H1 (cell line): Measurements from ENCODE around the gene ZNF106. TPM values are rescaled to one million over a fixed set of nuclear protein-coding genes. Genes with fewer than 3 reads are reported as not detected.

Source experiments
- CREB1 ChIP-seq: IDR thresholded peaks from 2 replicates; pipeline ENCODE4 v1.6.1; 2012; ENCODE audit warnings: inconsistent platforms
- JUND ChIP-seq: IDR thresholded peaks from 2 replicates; pipeline ENCODE4 v1.6.1; 2011; ENCODE audit warnings: mild to moderate bottlenecking, improper control_type of control experiment, low read length
- NANOG ChIP-seq: IDR thresholded peaks from 2 replicates; pipeline ENCODE4 v1.6.1; 2011; ENCODE audit warnings: low read length, low read depth, mild to moderate bottlenecking, inconsistent platforms; ENCODE audit not compliant: insufficient read depth, poor library complexity, severe bottlenecking
- NRF1 ChIP-seq: IDR thresholded peaks from 2 replicates; pipeline ENCODE4 v1.6.1; 2011; ENCODE audit warnings: mild to moderate bottlenecking, low read depth, low read length, improper control_type of control experiment
- PHF8 ChIP-seq: fragments of 200-600 bp; sonication (generic); conservative IDR thresholded peaks from 2 replicates; pipeline ENCODE4 v1.7.1; 2012; ENCODE audit warnings: low read depth, mild to moderate bottlenecking, inconsistent platforms, low read length, moderate library complexity
- SP2 ChIP-seq: IDR thresholded peaks from 2 replicates; pipeline ENCODE4 v1.6.1; 2012; ENCODE audit warnings: mild to moderate bottlenecking, low read length, inconsistent platforms
- SP4 ChIP-seq: IDR thresholded peaks from 2 replicates; pipeline ENCODE4 v1.6.1; 2012; ENCODE audit warnings: low read length, inconsistent platforms
- SRF ChIP-seq: IDR thresholded peaks from 2 replicates; pipeline ENCODE4 v1.6.1; 2011; ENCODE audit warnings: mild to moderate bottlenecking, low read depth, low read length, moderate library complexity
- ZNF274 ChIP-seq: IDR thresholded peaks from 2 replicates; pipeline ENCODE4 v1.7.0; 2012; ENCODE audit warnings: low read length, borderline replicate concordance; ENCODE audit errors: extremely low read depth
- polyA plus RNA-seq, 7 experiments: library from polyadenylated mRNA; depleted of rRNA in 3 of 7; stranded (reverse) in 5 of 7; unstranded in 2 of 7; fragments of >200 nt in 5 of 7; fragments of 200-250 nt in 2 of 7; gene quantifications; 1 replicate in 5 of 7; 2 replicates in 1 of 7; 4 replicates in 1 of 7; pipeline versions ENCODE4 v1.2.1 to v1.2.3, GENCODE V29; 2011 to 2013; ENCODE audit warnings: missing spikeins in 2 of 7, mixed read lengths in 2 of 7
- total RNA-seq: library from RNA; stranded (reverse); fragmentation: NEBNext Ultra II Directional; extraction: Animal tissue kit (Norgen Biotek cat#: 25700); gene quantifications from 2 replicates; pipeline ENCODE4 v1.2.1, GENCODE V29; 2021
- TF ChIP-seq, protein P1 (sequence below): fragments of 300-600 bp; sonication (generic); IDR thresholded peaks from 2 replicates; pipeline ENCODE4 v1.7.1; 2012; ENCODE audit warnings: low read length, moderate library complexity, mild to moderate bottlenecking, inconsistent platforms; ENCODE audit not compliant: insufficient replicate concordance

ZNF106 gene
- total and polyA plus RNA-seq, 2 of the 8 experiments (the other 6 are each of a cell fraction or from before 2014, with no cell fraction given) = 18.2 to 62.0 TPM

DNA sequence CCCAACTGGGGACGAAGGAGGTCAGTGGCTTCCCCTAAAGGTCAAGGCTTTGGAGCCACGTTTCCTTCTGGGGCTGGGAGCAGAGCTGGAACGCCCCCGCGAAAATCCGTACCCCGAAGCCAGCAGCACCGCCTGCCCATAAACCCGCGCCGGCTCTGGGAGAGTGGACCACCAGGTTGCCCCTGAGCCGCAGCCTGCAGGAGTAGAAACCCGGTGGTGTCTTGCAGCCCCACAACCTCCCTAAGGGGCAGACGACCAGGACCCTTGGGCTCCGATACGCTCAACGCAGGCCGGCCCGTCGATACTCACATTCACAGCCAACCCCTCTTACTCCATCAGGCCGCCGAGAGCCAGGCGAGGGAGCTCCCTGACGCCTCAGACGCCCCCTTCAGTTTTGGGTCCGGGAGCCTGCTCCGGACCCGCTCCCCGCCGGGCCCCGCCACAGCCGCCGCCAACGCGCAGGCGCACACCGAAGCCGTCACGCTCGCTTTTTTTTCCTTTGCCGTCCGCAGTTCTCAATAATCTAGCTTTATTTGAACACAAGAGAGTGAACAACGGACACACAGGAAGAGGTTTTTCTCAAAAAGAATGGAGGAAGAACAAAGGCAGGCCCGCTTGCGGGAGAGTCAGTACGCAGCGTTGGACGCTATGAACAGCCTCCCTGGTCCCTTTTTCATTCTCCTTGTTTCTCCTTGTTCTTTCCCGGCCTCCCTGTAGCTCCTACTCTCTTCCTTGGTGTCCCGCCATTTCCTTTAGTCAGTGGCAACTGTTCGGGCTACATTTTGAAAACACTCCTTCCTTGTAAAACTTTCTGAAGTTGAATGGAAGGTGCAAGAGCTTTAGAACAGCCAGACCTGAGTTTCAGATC, at the start of gene ZNF106 (continued):
- TF ChIP-seq, protein P1, sequence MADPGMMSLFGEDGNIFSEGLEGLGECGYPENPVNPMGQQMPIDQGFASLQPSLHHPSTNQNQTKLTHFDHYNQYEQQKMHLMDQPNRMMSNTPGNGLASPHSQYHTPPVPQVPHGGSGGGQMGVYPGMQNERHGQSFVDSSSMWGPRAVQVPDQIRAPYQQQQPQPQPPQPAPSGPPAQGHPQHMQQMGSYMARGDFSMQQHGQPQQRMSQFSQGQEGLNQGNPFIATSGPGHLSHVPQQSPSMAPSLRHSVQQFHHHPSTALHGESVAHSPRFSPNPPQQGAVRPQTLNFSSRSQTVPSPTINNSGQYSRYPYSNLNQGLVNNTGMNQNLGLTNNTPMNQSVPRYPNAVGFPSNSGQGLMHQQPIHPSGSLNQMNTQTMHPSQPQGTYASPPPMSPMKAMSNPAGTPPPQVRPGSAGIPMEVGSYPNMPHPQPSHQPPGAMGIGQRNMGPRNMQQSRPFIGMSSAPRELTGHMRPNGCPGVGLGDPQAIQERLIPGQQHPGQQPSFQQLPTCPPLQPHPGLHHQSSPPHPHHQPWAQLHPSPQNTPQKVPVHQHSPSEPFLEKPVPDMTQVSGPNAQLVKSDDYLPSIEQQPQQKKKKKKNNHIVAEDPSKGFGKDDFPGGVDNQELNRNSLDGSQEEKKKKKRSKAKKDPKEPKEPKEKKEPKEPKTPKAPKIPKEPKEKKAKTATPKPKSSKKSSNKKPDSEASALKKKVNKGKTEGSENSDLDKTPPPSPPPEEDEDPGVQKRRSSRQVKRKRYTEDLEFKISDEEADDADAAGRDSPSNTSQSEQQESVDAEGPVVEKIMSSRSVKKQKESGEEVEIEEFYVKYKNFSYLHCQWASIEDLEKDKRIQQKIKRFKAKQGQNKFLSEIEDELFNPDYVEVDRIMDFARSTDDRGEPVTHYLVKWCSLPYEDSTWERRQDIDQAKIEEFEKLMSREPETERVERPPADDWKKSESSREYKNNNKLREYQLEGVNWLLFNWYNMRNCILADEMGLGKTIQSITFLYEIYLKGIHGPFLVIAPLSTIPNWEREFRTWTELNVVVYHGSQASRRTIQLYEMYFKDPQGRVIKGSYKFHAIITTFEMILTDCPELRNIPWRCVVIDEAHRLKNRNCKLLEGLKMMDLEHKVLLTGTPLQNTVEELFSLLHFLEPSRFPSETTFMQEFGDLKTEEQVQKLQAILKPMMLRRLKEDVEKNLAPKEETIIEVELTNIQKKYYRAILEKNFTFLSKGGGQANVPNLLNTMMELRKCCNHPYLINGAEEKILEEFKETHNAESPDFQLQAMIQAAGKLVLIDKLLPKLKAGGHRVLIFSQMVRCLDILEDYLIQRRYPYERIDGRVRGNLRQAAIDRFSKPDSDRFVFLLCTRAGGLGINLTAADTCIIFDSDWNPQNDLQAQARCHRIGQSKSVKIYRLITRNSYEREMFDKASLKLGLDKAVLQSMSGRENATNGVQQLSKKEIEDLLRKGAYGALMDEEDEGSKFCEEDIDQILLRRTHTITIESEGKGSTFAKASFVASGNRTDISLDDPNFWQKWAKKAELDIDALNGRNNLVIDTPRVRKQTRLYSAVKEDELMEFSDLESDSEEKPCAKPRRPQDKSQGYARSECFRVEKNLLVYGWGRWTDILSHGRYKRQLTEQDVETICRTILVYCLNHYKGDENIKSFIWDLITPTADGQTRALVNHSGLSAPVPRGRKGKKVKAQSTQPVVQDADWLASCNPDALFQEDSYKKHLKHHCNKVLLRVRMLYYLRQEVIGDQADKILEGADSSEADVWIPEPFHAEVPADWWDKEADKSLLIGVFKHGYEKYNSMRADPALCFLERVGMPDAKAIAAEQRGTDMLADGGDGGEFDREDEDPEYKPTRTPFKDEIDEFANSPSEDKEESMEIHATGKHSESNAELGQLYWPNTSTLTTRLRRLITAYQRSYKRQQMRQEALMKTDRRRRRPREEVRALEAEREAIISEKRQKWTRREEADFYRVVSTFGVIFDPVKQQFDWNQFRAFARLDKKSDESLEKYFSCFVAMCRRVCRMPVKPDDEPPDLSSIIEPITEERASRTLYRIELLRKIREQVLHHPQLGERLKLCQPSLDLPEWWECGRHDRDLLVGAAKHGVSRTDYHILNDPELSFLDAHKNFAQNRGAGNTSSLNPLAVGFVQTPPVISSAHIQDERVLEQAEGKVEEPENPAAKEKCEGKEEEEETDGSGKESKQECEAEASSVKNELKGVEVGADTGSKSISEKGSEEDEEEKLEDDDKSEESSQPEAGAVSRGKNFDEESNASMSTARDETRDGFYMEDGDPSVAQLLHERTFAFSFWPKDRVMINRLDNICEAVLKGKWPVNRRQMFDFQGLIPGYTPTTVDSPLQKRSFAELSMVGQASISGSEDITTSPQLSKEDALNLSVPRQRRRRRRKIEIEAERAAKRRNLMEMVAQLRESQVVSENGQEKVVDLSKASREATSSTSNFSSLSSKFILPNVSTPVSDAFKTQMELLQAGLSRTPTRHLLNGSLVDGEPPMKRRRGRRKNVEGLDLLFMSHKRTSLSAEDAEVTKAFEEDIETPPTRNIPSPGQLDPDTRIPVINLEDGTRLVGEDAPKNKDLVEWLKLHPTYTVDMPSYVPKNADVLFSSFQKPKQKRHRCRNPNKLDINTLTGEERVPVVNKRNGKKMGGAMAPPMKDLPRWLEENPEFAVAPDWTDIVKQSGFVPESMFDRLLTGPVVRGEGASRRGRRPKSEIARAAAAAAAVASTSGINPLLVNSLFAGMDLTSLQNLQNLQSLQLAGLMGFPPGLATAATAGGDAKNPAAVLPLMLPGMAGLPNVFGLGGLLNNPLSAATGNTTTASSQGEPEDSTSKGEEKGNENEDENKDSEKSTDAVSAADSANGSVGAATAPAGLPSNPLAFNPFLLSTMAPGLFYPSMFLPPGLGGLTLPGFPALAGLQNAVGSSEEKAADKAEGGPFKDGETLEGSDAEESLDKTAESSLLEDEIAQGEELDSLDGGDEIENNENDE = no peak
- TF ChIP-seq CREB1 = peak; percentile 95
- TF ChIP-seq SP2 = no peak
- TF ChIP-seq SRF = peak; percentile 67
- no peak for TF ChIP-seq ZNF274
- peak; percentile 79 for TF ChIP-seq PHF8
- peak; percentile 46 for TF ChIP-seq NRF1
- TF ChIP-seq JUND = no peak
- no peak for TF ChIP-seq NANOG
- TF ChIP-seq SP4 = 0 out of 2 replicates have a peak, but pooled peaks have one; percentile 39
